ENCODE results near the gene MIER1. TPM values are rescaled to one million over a fixed set of nuclear protein-coding genes. Genes with fewer than 3 reads are reported as not detected.
A peak's percentile ranks its signal among the peaks of the same experiment; 100 is the strongest.

MIER1 gene
- total and polyA plus RNA-seq, 12 donors = 5.8 to 22.4 (median 19.9) TPM

DNA sequence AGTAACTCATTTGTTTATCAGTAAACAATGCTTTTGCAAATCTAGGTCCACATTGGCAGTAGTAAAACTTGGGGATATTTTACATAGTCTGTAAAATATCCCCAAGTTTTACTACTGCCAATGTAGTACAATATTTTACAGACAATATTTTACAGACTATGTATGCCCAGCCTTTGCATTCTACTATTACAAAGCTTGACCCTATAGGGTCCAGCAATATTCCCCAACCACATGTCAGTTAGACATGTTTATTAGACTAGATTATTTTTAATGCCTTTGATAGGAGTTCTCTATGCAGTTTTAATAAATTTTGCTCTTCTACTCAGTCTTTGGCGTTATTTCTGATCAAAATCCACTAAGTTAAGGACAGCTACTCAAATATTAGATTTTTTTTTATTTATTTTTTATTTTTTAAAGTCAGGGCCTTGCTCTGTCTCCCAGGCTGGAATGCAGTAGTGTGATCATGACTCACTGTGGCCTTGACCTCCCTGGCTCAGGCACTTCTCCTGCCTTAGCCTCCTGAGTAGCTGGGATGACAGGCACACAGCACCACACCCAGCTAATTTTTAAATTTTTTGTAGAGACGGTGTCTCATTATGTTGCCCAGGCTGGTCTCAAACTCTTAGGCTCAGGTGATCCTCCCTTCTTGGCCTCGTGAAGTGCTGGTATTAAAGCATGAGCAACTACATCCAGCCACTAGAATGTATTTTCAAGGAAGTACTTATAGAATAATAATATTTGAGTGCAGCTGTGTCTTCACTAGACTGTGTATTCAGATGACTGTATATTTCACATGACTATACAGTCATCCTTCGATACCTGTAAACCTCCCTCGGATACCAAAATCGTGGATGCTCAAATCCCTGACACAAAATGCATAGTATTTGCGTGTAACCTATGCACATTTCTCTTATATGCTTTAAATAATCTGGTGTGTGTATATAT is 19.8 kb downstream of the MIER1 start:
- no peaks in the 10 kb centered on the region for H3K27me3 ChIP-seq
- peak in 4 of 8 donors; percentile 59 to 87 (median 62) for ATAC-seq
- H3K36me3 ChIP-seq = peaks cover 0 to 78% (median 8%) of the 10 kb centered on the region in 9 donors

DNA sequence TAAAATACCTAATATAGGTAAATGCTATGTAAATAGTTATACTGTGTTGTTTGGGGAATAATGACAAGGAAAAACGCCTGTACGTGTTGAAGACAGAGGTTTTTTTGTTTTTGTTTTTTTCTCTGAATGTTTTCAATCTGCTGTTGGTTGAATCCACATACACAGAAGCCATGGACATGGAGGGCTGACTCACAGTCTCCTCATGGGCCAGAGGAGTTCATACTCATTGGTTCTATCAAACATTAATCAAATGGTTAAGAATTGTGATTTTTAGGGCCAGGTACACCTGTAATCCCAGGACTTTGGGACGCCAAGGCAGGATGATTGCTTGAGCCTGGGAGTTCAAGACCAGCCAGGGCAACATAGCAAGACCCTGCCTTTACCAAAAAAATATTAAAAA is 20.5 kb downstream of the MIER1 start:
- Histone ChIP-seq H3K36me3 (peaks cover 0 to 82% (median 9%) of the 10 kb centered on the region in 9 donors), H3K27ac (no peak overlapping the region), H3K27me3 (no peaks in the 10 kb centered on the region), H3K9me3 (no peaks in the 10 kb centered on the region), H3K4me1 (peaks cover 0 to 56% (median 33%) of the 10 kb centered on the region in 9 donors), H3K4me3 (no peak overlapping the region)
- DNase-seq (no peak), ATAC-seq (no peak)
- WGBS, 2 donors = 94 to 97% methylated on average over 3 of the region's 3 CpGs
- intact Hi-C loops (cut with DNase I) = no loop called here
- TF ChIP-seq, protein P1, sequence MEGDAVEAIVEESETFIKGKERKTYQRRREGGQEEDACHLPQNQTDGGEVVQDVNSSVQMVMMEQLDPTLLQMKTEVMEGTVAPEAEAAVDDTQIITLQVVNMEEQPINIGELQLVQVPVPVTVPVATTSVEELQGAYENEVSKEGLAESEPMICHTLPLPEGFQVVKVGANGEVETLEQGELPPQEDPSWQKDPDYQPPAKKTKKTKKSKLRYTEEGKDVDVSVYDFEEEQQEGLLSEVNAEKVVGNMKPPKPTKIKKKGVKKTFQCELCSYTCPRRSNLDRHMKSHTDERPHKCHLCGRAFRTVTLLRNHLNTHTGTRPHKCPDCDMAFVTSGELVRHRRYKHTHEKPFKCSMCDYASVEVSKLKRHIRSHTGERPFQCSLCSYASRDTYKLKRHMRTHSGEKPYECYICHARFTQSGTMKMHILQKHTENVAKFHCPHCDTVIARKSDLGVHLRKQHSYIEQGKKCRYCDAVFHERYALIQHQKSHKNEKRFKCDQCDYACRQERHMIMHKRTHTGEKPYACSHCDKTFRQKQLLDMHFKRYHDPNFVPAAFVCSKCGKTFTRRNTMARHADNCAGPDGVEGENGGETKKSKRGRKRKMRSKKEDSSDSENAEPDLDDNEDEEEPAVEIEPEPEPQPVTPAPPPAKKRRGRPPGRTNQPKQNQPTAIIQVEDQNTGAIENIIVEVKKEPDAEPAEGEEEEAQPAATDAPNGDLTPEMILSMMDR (IDR thresholded peaks at IDR 0.05) = no peak

More for the DNA sequence above, 19.8 kb downstream of the MIER1 start:
- H3K27ac ChIP-seq = peak overlapping the region in 2 of 10 donors; percentile 7
- intact Hi-C loops (cut with DNase I) = no loop called here
- 92 to 94% methylated on average over 7 of the region's 7 CpGs for WGBS, 2 donors
- no peak for DNase-seq
- H3K4me3 ChIP-seq = no peak overlapping the region
- H3K4me1 ChIP-seq = peaks cover 0 to 62% (median 33%) of the 10 kb centered on the region in 9 donors
- TF ChIP-seq, protein P1 (IDR thresholded peaks at IDR 0.05) = no peak
- H3K9me3 ChIP-seq = no peaks in the 10 kb centered on the region

DNA sequence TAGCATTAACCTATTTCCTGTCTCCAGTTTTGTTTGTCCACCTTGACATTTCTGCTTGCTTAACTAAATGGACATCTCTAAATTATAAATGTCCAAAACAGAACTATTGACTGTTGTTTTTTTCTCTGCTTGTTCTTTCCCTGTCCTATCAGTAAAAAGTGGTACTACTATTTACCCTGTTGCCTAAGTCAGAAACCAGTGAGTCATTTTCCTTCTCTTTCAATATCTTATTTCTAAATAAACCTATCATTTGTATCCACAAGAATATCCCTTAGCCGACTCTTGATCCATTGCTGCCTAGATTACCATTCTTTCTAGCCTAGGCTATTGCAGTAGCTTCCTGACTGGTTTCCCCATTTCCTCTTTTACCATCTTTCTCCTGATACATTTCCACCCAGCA is 22.5 kb downstream of the MIER1 start:
- Histone ChIP-seq H3K4me3 (no peak overlapping the region), H3K4me1 (peaks cover 0 to 50% (median 33%) of the 10 kb centered on the region in 9 donors), H3K27me3 (no peaks in the 10 kb centered on the region), H3K36me3 (peaks cover 0 to 83% (median 19%) of the 10 kb centered on the region in 9 donors), H3K27ac (peak overlapping the region in 1 of 10 donors; percentile 3), H3K9me3 (no peaks in the 10 kb centered on the region)
- WGBS, 2 donors = 74 to 90% methylated on average over 1 of the region's 1 CpG
- ATAC-seq = no peak
- intact Hi-C loops (cut with DNase I) = no loop called here
- TF ChIP-seq, protein P1 (IDR thresholded peaks at IDR 0.05) = no peak
- no peak for DNase-seq

DNA sequence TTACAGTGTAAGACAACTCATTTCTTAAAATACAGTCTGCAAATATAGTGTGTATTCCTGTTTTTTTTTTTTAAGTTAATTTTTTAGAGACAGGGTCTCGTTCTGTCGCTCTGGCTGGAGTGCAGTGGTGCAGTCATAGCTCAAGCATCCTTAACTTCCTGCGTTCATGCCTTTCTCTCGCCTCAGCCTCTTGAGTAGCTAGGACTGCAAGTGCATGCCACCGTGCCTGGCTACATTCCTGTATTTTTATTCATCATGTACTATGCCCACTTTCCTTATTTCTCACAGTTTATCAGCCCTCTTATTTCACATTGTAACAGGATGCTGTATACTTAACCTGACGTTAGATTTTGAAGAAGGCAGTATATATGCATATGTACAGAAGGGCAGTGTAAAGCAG is 26.7 kb downstream of the MIER1 start:
- intact Hi-C loops (cut with DNase I) = no loop called here
- no peaks in the 10 kb centered on the region for H3K9me3 ChIP-seq
- H3K27ac ChIP-seq = no peak overlapping the region
- peaks cover 0 to 29% (median 11%) of the 10 kb centered on the region in 9 donors for H3K4me1 ChIP-seq
- H3K4me3 ChIP-seq = no peak overlapping the region
- no peaks in the 10 kb centered on the region for H3K27me3 ChIP-seq
- peaks cover 0 to 100% (median 27%) of the 10 kb centered on the region in 9 donors for H3K36me3 ChIP-seq
- no peak for ATAC-seq
- DNase-seq = no peak
- 91 to 92% methylated on average over 6 of the region's 6 CpGs for WGBS, 2 donors
- TF ChIP-seq, protein P1 (IDR thresholded peaks at IDR 0.05) = no peak

Measured in heart right ventricle (tissue), 16 donors.